ENCODE measurements around the gene HMGCR.

The HMGCR gene

GRCh38 chr5:75342836-75343235, 5.8 kb downstream of the HMGCR start:
- H3K4me3 ChIP-seq (ENCODE audit: low read length): no peak overlapping the region
- no peak for DNase-seq (ENCODE audit: low read depth)
- TF ChIP-seq, protein P1, sequence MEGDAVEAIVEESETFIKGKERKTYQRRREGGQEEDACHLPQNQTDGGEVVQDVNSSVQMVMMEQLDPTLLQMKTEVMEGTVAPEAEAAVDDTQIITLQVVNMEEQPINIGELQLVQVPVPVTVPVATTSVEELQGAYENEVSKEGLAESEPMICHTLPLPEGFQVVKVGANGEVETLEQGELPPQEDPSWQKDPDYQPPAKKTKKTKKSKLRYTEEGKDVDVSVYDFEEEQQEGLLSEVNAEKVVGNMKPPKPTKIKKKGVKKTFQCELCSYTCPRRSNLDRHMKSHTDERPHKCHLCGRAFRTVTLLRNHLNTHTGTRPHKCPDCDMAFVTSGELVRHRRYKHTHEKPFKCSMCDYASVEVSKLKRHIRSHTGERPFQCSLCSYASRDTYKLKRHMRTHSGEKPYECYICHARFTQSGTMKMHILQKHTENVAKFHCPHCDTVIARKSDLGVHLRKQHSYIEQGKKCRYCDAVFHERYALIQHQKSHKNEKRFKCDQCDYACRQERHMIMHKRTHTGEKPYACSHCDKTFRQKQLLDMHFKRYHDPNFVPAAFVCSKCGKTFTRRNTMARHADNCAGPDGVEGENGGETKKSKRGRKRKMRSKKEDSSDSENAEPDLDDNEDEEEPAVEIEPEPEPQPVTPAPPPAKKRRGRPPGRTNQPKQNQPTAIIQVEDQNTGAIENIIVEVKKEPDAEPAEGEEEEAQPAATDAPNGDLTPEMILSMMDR (conservative IDR thresholded peaks at IDR 0.05; ENCODE audit: low read length): no peak

DNA sequence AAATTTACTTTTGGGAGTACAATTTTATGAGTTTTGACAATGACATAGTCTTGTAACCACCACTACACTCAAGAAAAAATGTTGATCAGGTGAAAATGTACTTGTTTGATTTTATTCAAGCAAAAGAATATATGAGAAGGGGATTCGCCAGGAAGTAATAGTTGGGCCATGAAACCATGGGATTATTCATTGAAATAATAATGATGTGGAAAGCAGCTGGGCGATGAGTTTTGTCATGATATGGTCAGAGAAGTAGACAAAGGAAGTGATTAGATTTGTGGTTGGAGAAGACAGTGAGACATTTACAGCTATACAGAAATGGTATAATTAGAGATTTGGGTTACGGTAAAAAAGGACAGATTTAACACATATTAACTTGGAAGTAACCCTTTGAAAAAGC, 11.2 kb downstream of the HMGCR start:
- no peak overlapping the region for H3K4me3 ChIP-seq (ENCODE audit: low read length)
- no peak for DNase-seq (ENCODE audit: low read depth)
- TF ChIP-seq, protein P1 (conservative IDR thresholded peaks at IDR 0.05; ENCODE audit: low read length): no peak

DNA sequence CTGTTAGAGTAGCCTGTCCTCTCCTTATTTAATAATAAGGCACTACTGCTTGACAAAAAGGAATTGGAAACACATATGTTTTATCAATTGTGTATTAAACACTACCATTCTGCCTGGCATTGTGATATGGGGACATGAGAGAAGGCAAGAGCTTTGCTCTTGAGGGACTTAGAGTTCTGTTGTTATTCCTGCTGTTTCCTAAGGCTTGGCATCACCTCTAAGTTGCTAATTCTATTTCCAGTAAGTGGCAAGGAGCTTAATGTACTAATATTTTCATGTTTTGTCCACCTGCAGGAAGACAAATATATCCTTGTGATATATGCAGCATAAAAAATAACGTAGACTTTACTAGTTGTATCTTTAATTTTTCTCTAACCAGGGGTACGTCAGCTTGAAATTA, 12.6 kb downstream of the HMGCR start:
- DNase-seq (ENCODE audit: low read depth): no peak
- no peak overlapping the region for H3K4me3 ChIP-seq (ENCODE audit: low read length)
- TF ChIP-seq, protein P1 (conservative IDR thresholded peaks at IDR 0.05; ENCODE audit: low read length): no peak

DNA sequence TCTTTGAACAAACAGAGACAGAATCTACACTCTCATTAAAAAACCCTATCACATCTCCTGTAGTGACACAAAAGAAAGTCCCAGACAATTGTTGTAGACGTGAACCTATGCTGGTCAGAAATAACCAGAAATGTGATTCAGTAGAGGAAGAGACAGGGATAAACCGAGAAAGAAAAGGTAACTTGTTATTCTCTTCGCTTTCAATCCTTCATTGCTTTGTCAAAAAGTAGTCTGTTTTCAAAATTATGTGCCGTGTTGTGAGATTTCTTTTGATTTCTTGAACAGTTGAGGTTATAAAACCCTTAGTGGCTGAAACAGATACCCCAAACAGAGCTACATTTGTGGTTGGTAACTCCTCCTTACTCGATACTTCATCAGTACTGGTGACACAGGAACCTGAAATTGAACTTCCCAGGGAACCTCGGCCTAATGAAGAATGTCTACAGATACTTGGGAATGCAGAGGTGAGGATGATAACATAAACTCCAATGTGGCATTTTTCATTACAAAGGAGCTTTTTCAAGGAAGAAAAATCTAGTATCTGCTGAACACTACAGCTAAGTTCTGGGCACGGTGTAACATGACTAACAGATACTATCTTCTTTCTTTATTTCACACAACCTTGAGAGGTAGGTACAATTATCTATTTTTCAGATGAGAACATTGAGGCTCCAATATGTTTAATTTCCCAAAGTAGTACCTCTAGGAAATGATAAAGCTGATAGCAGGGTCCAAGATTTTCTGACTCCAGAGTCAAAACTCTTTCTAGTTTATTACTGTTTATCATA, 14.3 kb downstream of the HMGCR start:
- DNase-seq (ENCODE audit: low read depth): no peak
- TF ChIP-seq, protein P1 (conservative IDR thresholded peaks at IDR 0.05; ENCODE audit: low read length): no peak
- no peak overlapping the region for H3K4me3 ChIP-seq (ENCODE audit: low read length)

GRCh38 chr5:75355236-75355635, 18.2 kb downstream of the HMGCR start:
- no peak for DNase-seq (ENCODE audit: low read depth)
- TF ChIP-seq, protein P1 (conservative IDR thresholded peaks at IDR 0.05; ENCODE audit: low read length): no peak
- no peak overlapping the region for H3K4me3 ChIP-seq (ENCODE audit: low read length)

GRCh38 chr5:75356719-75357118, 19.7 kb downstream of the HMGCR start:
- no peak overlapping the region for H3K4me3 ChIP-seq (ENCODE audit: low read length)
- TF ChIP-seq, protein P1 (conservative IDR thresholded peaks at IDR 0.05; ENCODE audit: low read length): no peak
- DNase-seq (ENCODE audit: low read depth): no peak

DNA sequence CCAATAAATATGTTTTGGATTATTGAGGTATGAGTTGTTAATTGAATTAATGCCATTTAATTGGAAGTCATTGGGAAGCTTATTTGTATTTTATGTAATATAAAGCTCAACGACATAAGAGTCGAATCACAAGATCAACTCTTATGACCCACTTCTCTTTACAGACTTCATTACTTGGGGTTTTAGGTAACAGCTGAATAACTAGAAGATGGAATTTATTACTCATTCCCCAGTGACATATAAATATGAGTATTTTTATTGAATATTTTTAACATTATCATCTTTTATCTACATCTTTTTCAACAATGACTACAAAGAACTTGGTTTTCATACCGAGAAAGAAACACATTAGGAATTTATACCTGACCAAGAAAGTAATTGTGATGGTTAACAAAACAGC, 21.1 kb downstream of the HMGCR start:
- TF ChIP-seq, protein P1 (conservative IDR thresholded peaks at IDR 0.05; ENCODE audit: low read length): no peak
- DNase-seq (ENCODE audit: low read depth): no peak
- H3K4me3 ChIP-seq (ENCODE audit: low read length): no peak overlapping the region
